NCI-H2196 treated with DMSO at 0.1 percent for 48 hours (cell line): Measurements from ENCODE around the gene NRDE2.

Source experiments
- DNase-seq: peaks from one replicate; lab custom pipeline; 2025; ENCODE audit not compliant: unreplicated experiment; lab: John Stamatoyannopoulos, UW

The NRDE2 gene

GRCh38 chr14:90331497-90332270 lies at the start of gene NRDE2:
TSS of gene NRDE2 (minus strand) at chr14:90331941. CDS start at chr14:90331904, 37 bp downstream.
- peak; percentile 73 for DNase-seq

- no peak for DNase-seq
Measured at GRCh38 chr14:90381011-90381786, 49.5 kb upstream of the NRDE2 start.

- DNase-seq: no peak
Measured at GRCh38 chr14:90379106-90379505, 47.4 kb upstream of the NRDE2 start.

GRCh38 chr14:90378249-90378648 lies 46.5 kb upstream of the NRDE2 start:
- no peak for DNase-seq

GRCh38 chr14:90375934-90376333 lies 44.2 kb upstream of the NRDE2 start:
- DNase-seq: no peak

- DNase-seq: no peak
Measured at GRCh38 chr14:90374813-90375212, 43.1 kb upstream of the NRDE2 start.

- no peak for DNase-seq
Measured at GRCh38 chr14:90373887-90374286, 42.1 kb upstream of the NRDE2 start.

- no peak for DNase-seq
Measured at GRCh38 chr14:90368946-90369721, 37.4 kb upstream of the NRDE2 start.

GRCh38 chr14:90362558-90362896 lies 30.8 kb upstream of the NRDE2 start:
- DNase-seq: no peak

- no peak for DNase-seq
Measured at GRCh38 chr14:90361865-90362557, 30.3 kb upstream of the NRDE2 start.

- DNase-seq: no peak
Measured at GRCh38 chr14:90358359-90358758, 26.6 kb upstream of the NRDE2 start.

- DNase-seq: no peak
Measured at GRCh38 chr14:90356925-90357324, 25.2 kb upstream of the NRDE2 start.

GRCh38 chr14:90355540-90356518 lies 24.1 kb upstream of the NRDE2 start:
- no peak for DNase-seq

- no peak for DNase-seq
Measured at GRCh38 chr14:90354551-90355298, 23.0 kb upstream of the NRDE2 start.

GRCh38 chr14:90349739-90350138 lies 18.0 kb upstream of the NRDE2 start:
- DNase-seq: no peak

GRCh38 chr14:90348270-90348669 lies 16.5 kb upstream of the NRDE2 start:
- DNase-seq: no peak

- DNase-seq: no peak
Measured at GRCh38 chr14:90345239-90345557, 13.5 kb upstream of the NRDE2 start.

- DNase-seq: no peak
Measured at GRCh38 chr14:90344331-90345238, 12.8 kb upstream of the NRDE2 start.
